OCI-LY1 (cell line): ENCODE measurements around the gene HNRNPLL.
"Not testable (repeated sequence)": the region's sequence is repeated elsewhere in the genome, so short reads cannot be mapped to it uniquely, and the experiment has no call there.

Experiments used
- H2AFZ ChIP-seq: fragments of 200-600 bp; sonication (generic), shearing (Covaris generic); 2 replicates; pipeline ENCODE4 v1.6.0; 2014; ENCODE audit warnings: antibody characterized with exemption, mild to moderate bottlenecking, low read length
- H3F3A ChIP-seq: fragments of 200-600 bp; sonication (generic), shearing (Covaris generic); 2 replicates; pipeline ENCODE4 v1.6.0; 2014; ENCODE audit warnings: mild to moderate bottlenecking, antibody characterized with exemption, low read length, moderate library complexity; ENCODE audit not compliant: insufficient read depth
- H3K27ac ChIP-seq: fragments of 200-600 bp; sonication (generic); 2 replicates; pipeline ENCODE4 v1.5.1; 2014; ENCODE audit warnings: low read length, mixed run types, mild to moderate bottlenecking, low read depth; ENCODE audit not compliant: poor library complexity, severe bottlenecking
- H3K27me3 ChIP-seq: fragments of 200-600 bp; sonication (generic); 2 replicates; pipeline ENCODE4 v1.6.0; 2014; ENCODE audit warnings: antibody characterized with exemption, mild to moderate bottlenecking, low read length, moderate library complexity; ENCODE audit not compliant: insufficient read depth
- H3K36me3 ChIP-seq: fragments of 200-600 bp; sonication (generic); 2 replicates; pipeline ENCODE4 v1.6.1; 2014; ENCODE audit warnings: mild to moderate bottlenecking, antibody characterized with exemption, low read length, moderate library complexity, mixed read lengths; ENCODE audit not compliant: insufficient read depth
- H3K4me1 ChIP-seq: fragments of 200-600 bp; sonication (generic); 2 replicates; pipeline ENCODE4 v1.5.1; 2014; ENCODE audit warnings: mild to moderate bottlenecking, low read length, moderate library complexity; ENCODE audit not compliant: insufficient read depth, severe bottlenecking
- H3K4me2 ChIP-seq: fragments of 200-600 bp; sonication (generic), shearing (Covaris generic); 2 replicates; pipeline ENCODE4 v1.6.1; 2014; ENCODE audit warnings: low read length
- H3K4me3 ChIP-seq: fragments of 200-600 bp; sonication (generic); 2 replicates; pipeline ENCODE4 v1.5.1; 2014; ENCODE audit warnings: low read length, low read depth, mild to moderate bottlenecking, mixed read lengths; ENCODE audit not compliant: poor library complexity, severe bottlenecking
- H3K79me2 ChIP-seq: fragments of 200-600 bp; shearing (Covaris generic); 2 replicates; pipeline ENCODE4 v1.6.1; 2016; ENCODE audit warnings: mixed run types, low read length, mixed read lengths; ENCODE audit not compliant: insufficient read depth
- H3K9ac ChIP-seq: fragments of 200-600 bp; sonication (generic), shearing (Covaris generic); 2 replicates; pipeline ENCODE4 v1.6.1; 2014; ENCODE audit warnings: mild to moderate bottlenecking, low read length, mixed read lengths
- H3K9me2 ChIP-seq: fragments of 200-600 bp; sonication (generic), shearing (Covaris generic); 2 replicates; pipeline ENCODE4 v1.6.1; 2014; ENCODE audit warnings: low read depth, mild to moderate bottlenecking, low read length, mixed read lengths
- H3K9me3 ChIP-seq: fragments of 200-600 bp; shearing (Covaris generic); 2 replicates; pipeline ENCODE4 v1.6.1; 2014; ENCODE audit warnings: low read length, mixed read lengths
- H4K20me1 ChIP-seq: fragments of 200-600 bp; sonication (generic), shearing (Covaris generic); 2 replicates; pipeline ENCODE4 v1.6.0; 2016; ENCODE audit warnings: mild to moderate bottlenecking, low read length; ENCODE audit not compliant: insufficient read depth
- CTCF ChIP-seq: fragments of 200-600 bp; sonication (generic), shearing (Covaris generic); IDR thresholded peaks from 2 replicates; pipeline ENCODE4 v1.5.1; 2017; ENCODE audit warnings: mild to moderate bottlenecking, antibody characterized with exemption, low read length, moderate library complexity, mixed read lengths
- EZH2 ChIP-seq: fragments of 200-600 bp; sonication (generic), shearing (Covaris generic); IDR thresholded peaks from 2 replicates; pipeline ENCODE4 v1.8.0; 2017; ENCODE audit warnings: borderline replicate concordance, mixed run types, mild to moderate bottlenecking, antibody characterized with exemption, low read length, moderate library complexity, mixed read lengths

The HNRNPLL gene

GRCh38 chr2:38649176-38649728 lies 46.5 kb upstream of the HNRNPLL start:
- Histone ChIP-seq H3K79me2 (no peaks in the 10 kb centered on the region), H3K9me3 (no peaks in the 10 kb centered on the region), H3K27ac (no peak overlapping the region), H3K9me2 (no peaks in the 10 kb centered on the region), H3F3A (no peaks in the 10 kb centered on the region), H3K4me1 (peaks cover 9% of the 10 kb centered on the region), H3K27me3 (0 out of 2 replicates have a peak, but pooled peaks cover 6% of the 10 kb centered on the region), H3K36me3 (no peaks in the 10 kb centered on the region), H3K4me2 (no peak overlapping the region), H4K20me1 (no peaks in the 10 kb centered on the region), H2AFZ (no peak overlapping the region), H3K4me3 (no peak overlapping the region), H3K9ac (no peak overlapping the region)
- TF ChIP-seq EZH2 (no peak), CTCF (no peak)

- no peak overlapping the region for H2AFZ ChIP-seq
- no peaks in the 10 kb centered on the region for H3K9me2 ChIP-seq
- H3K27ac ChIP-seq, result no peak overlapping the region
- H3K4me2 ChIP-seq, result no peak overlapping the region
- peaks cover 14% of the 10 kb centered on the region for H3K4me1 ChIP-seq
- no peaks in the 10 kb centered on the region for H3K9me3 ChIP-seq
- H4K20me1 ChIP-seq, result no peaks in the 10 kb centered on the region
- no peaks in the 10 kb centered on the region for H3F3A ChIP-seq
- no peak overlapping the region for H3K9ac ChIP-seq
- TF ChIP-seq EZH2 (no peak), CTCF (no peak)
- H3K4me3 ChIP-seq, result no peak overlapping the region
- H3K36me3 ChIP-seq, result no peaks in the 10 kb centered on the region
- 0 out of 2 replicates have a peak, but pooled peaks cover 6% of the 10 kb centered on the region for H3K27me3 ChIP-seq
- no peaks in the 10 kb centered on the region for H3K79me2 ChIP-seq
Observed at GRCh38 chr2:38648107-38648761, 45.5 kb upstream of the HNRNPLL start.

GRCh38 chr2:38643683-38644511 lies 41.2 kb upstream of the HNRNPLL start:
- H3K4me3 ChIP-seq, H3K9me2 ChIP-seq, H3K27ac ChIP-seq, H3K9me3 ChIP-seq, H4K20me1 ChIP-seq, H3K9ac ChIP-seq, H3K79me2 ChIP-seq, H3K4me2 ChIP-seq, H3F3A ChIP-seq, H3K27me3 ChIP-seq, H2AFZ ChIP-seq, H3K36me3 ChIP-seq: not testable (repeated sequence)
- H3K4me1 ChIP-seq, result peaks cover 14% of the 10 kb centered on the region
